Endothelial cell of umbilical vein (primary cell): ENCODE results near the gene TBC1D5. TPM values are rescaled to one million over a fixed set of nuclear protein-coding genes. Genes with fewer than 3 reads are reported as not detected.
A peak's percentile ranks its signal among the peaks of the same experiment; 100 is the strongest.

Experiments
- BruUV-seq: library from RNA; stranded (reverse); fragments of 400-500 nt; replicated peaks from 2 replicates; lab custom pipeline; 2021; lab: Mats Ljungman, UMichigan
- CTCF ChIA-PET: fragments of 300-600, 350-600 bp; sonication (Branson Sonifier 250); formaldehyde crosslinking; loops from one replicate; lab custom pipeline; 2021; ENCODE audit warnings: antibody characterized with exemption, inconsistent platforms; lab: Charles Lee
- POLR2A ChIA-PET: fragments of 300-600, 350-600 bp; sonication (Branson Sonifier 250); formaldehyde crosslinking; loops from one replicate; lab custom pipeline; 2021; ENCODE audit warnings: antibody characterized with exemption, inconsistent platforms; lab: Charles Lee
- DNase-seq: peaks from one replicate; pipeline ENCODE4 v3.0.0-alpha.2; 2011; ENCODE audit warnings: low read depth, low spot score
- FAIRE-seq: peaks from 2 replicates; lab custom pipeline; 2011; peaks lifted over from hg19 to GRCh38; lab: Jason Lieb, UNC
- H2AFZ ChIP-seq: 2 replicates; pipeline ENCODE4 v1.6.0; 2012; ENCODE audit warnings: low read depth, low read length, control low read depth, inconsistent platforms
- H3K27ac ChIP-seq: 2 replicates; pipeline ENCODE4 v1.5.1; 2011; ENCODE audit warnings: low read depth, mild to moderate bottlenecking, control low read depth, low read length, moderate library complexity; ENCODE audit not compliant: insufficient read depth
- H3K27me3 ChIP-seq, 2 experiments: 2 replicates each; pipeline versions ENCODE4 v1.6.0 to v1.6.1; 2011; ENCODE audit warnings: low read length in 2 of 2, mixed read lengths in 1 of 2; ENCODE audit not compliant: control insufficient read depth in 2 of 2, insufficient read depth in 2 of 2
- H3K36me3 ChIP-seq, 2 experiments: 2 replicates in 1 of 2; 3 replicates in 1 of 2; pipeline ENCODE4 v1.5.1; 2011; ENCODE audit warnings: low read length in 2 of 2, mild to moderate bottlenecking in 1 of 2, moderate library complexity in 1 of 2; ENCODE audit not compliant: control insufficient read depth in 2 of 2, insufficient read depth in 2 of 2; ENCODE audit errors: extremely low read depth in 1 of 2
- H3K4me1 ChIP-seq: 3 replicates; pipeline ENCODE4 v1.5.1; 2011; ENCODE audit warnings: mild to moderate bottlenecking, low read length; ENCODE audit not compliant: control insufficient read depth, insufficient read depth; ENCODE audit errors: extremely low read depth
- H3K4me2 ChIP-seq: 2 replicates; pipeline ENCODE4 v1.6.1; 2011; ENCODE audit warnings: low read length, control low read depth, mixed read lengths; ENCODE audit not compliant: insufficient read depth
- H3K4me3 ChIP-seq, 3 experiments: fragments of 200-600 bp in 1 of 3; sonication (generic), shearing (Covaris generic) in 1 of 3; replicated peaks in 1 of 3; 2 replicates each; pipeline ENCODE4 v1.5.1; 2011 to 2016; ENCODE audit warnings: control low read depth in 3 of 3, low read length in 3 of 3, mild to moderate bottlenecking in 2 of 3, inconsistent platforms in 1 of 3, low read depth in 1 of 3, moderate library complexity in 1 of 3; ENCODE audit not compliant: insufficient read depth in 1 of 3
- H3K79me2 ChIP-seq: 2 replicates; pipeline ENCODE4 v1.6.0; 2012; ENCODE audit warnings: low read length, inconsistent platforms; ENCODE audit not compliant: control insufficient read depth, insufficient read depth
- H3K9ac ChIP-seq: replicated peaks from 2 replicates; pipeline ENCODE3; 2011; ENCODE audit warnings: low read length, control low read depth; ENCODE audit not compliant: insufficient read depth; ENCODE audit errors: extremely low read depth
- H3K9me1 ChIP-seq: replicated peaks from 3 replicates; pipeline ENCODE4 v1.6.0; 2011; ENCODE audit warnings: mild to moderate bottlenecking, low read length; ENCODE audit not compliant: control insufficient read depth, insufficient read depth; ENCODE audit errors: extremely low read depth
- H3K9me3 ChIP-seq: replicated peaks from 2 replicates; pipeline ENCODE4 v1.5.1; 2012; ENCODE audit warnings: low read length, inconsistent platforms; ENCODE audit not compliant: control insufficient read depth, insufficient read depth
- H4K20me1 ChIP-seq: replicated peaks from 2 replicates; pipeline ENCODE3; 2011; ENCODE audit warnings: mild to moderate bottlenecking, low read length; ENCODE audit not compliant: control insufficient read depth, insufficient read depth; ENCODE audit errors: extremely low read depth
- EZH2 ChIP-seq: IDR thresholded peaks from 2 replicates; pipeline ENCODE4 v1.6.1; 2012; ENCODE audit warnings: borderline replicate concordance, low read depth, mild to moderate bottlenecking, moderate library complexity, low read length, inconsistent platforms; ENCODE audit not compliant: severe bottlenecking
- FOS ChIP-seq: IDR thresholded peaks from 2 replicates; pipeline ENCODE4 v1.6.1; 2011; ENCODE audit warnings: mild to moderate bottlenecking, low read length, moderate library complexity, borderline replicate concordance; ENCODE audit not compliant: insufficient read depth
- GATA2 ChIP-seq: IDR thresholded peaks from 2 replicates; pipeline ENCODE4 v1.7.0; 2011; ENCODE audit warnings: low read depth, mild to moderate bottlenecking, moderate library complexity, mixed read lengths, low read length; ENCODE audit not compliant: insufficient read length, insufficient read depth
- JUN ChIP-seq: IDR thresholded peaks from 2 replicates; pipeline ENCODE4 v1.6.1; 2011; ENCODE audit warnings: borderline replicate concordance, low read depth; ENCODE audit not compliant: insufficient read length, insufficient read depth
- MAX ChIP-seq: IDR thresholded peaks from 2 replicates; pipeline ENCODE4 v1.6.1; 2011; ENCODE audit not compliant: insufficient read depth, insufficient read length
- MYC ChIP-seq: IDR thresholded peaks from one replicate; pipeline ENCODE4 v1.6.1; 2011; ENCODE audit warnings: mild to moderate bottlenecking, low read depth, low read length
- POLR2A ChIP-seq: IDR thresholded peaks from 2 replicates; pipeline ENCODE4 v1.6.1; 2012; ENCODE audit warnings: low read depth, mild to moderate bottlenecking, control low read depth, low read length
- POLR2AphosphoS5 ChIP-seq: IDR thresholded peaks from 2 replicates; pipeline ENCODE4 v1.6.1; 2012; ENCODE audit warnings: low read depth, mild to moderate bottlenecking, control low read depth, low read length, moderate library complexity; ENCODE audit not compliant: insufficient read depth
- dilution Hi-C: fragments of 300-500 bp; cut with MboI; formaldehyde crosslinking; loops from one replicate; pipeline ENCODE4 v1.15.0; 2019; ENCODE audit warnings: low sequenced_read_pairs; ENCODE audit not compliant: extremely low pct_ligation_motif_present
- intact Hi-C: fragments of 100-400 bp; cut with micrococcal nuclease; formaldehyde crosslinking; loops from one replicate; pipeline ENCODE4 v1.10.0; 2022
- polyA plus RNA-seq, 4 experiments: library from polyadenylated mRNA; depleted of rRNA in 3 of 4; stranded (reverse) in 3 of 4; unstranded in 1 of 4; fragments of >200 nt; gene quantifications; 2 replicates each; pipeline versions ENCODE4 v1.2.1 to v1.2.3, GENCODE V29; 2011 to 2012; ENCODE audit warnings: missing spikeins in 1 of 4
- total RNA-seq: library from RNA; stranded (reverse); gene quantifications from 2 replicates; pipeline ENCODE4 v1.2.3, GENCODE V29; 2021
- TF ChIP-seq, protein P1 (sequence below), 2 donors: IDR thresholded peaks; 1 replicate in 1 of 2; 2 replicates in 1 of 2; pipeline ENCODE4 v1.5.1; 2011; ENCODE audit warnings: low read length in 2 of 2, mild to moderate bottlenecking in 2 of 2, moderate library complexity in 2 of 2, control low read depth in 1 of 2, inconsistent platforms in 1 of 2, low read depth in 1 of 2; ENCODE audit not compliant: insufficient read depth in 1 of 2; ENCODE audit errors: extremely low read depth in 1 of 2

TBC1D5 gene
- total and polyA plus RNA-seq, 2 donors (not counting 3 experiments of a cell fraction or from before 2014, with no cell fraction given), result 17.5 to 44.7 TPM

GRCh38 chr3:17505856-17506255 lies 236.6 kb downstream of the TBC1D5 start:
- POLR2A ChIA-PET, result no interaction called here
- intact Hi-C loops, result no loop called here

GRCh38 chr3:17501745-17502144 lies 240.7 kb downstream of the TBC1D5 start:
- Histone ChIP-seq H3K79me2 (no peaks in the 10 kb centered on the region), H3K36me3 (no peaks in the 10 kb centered on the region), H3K27me3 (no peaks in the 10 kb centered on the region), H3K4me2 (no peak overlapping the region), H3K4me1 (peaks cover 19% of the 10 kb centered on the region), H4K20me1 (no peaks in the 10 kb centered on the region), H3K27ac (no peak overlapping the region), H2AFZ (no peak overlapping the region), H3K4me3 (no peak overlapping the region), H3K9me3 (no peaks in the 10 kb centered on the region), H3K9ac (no peak overlapping the region), H3K9me1 (no peaks in the 10 kb centered on the region)
- no peak for FAIRE-seq
- no peak for DNase-seq
- CTCF ChIA-PET, result interaction anchor here (2.0 kb wide), 1 partner anchor 10 kb away, joined by 9 read pairs; no protein-coding TSS in a partner anchor
- intact Hi-C loops (no loop called here), dilution Hi-C loops (no loop called here)
- BruUV-seq, result no TSS peak
- TF ChIP-seq GATA2 (no peak), MYC (no peak), POLR2AphosphoS5 (no peak), FOS (no peak), POLR2A (no peak), JUN (no peak), MAX (no peak), EZH2 (no peak)
- TF ChIP-seq, protein P1, sequence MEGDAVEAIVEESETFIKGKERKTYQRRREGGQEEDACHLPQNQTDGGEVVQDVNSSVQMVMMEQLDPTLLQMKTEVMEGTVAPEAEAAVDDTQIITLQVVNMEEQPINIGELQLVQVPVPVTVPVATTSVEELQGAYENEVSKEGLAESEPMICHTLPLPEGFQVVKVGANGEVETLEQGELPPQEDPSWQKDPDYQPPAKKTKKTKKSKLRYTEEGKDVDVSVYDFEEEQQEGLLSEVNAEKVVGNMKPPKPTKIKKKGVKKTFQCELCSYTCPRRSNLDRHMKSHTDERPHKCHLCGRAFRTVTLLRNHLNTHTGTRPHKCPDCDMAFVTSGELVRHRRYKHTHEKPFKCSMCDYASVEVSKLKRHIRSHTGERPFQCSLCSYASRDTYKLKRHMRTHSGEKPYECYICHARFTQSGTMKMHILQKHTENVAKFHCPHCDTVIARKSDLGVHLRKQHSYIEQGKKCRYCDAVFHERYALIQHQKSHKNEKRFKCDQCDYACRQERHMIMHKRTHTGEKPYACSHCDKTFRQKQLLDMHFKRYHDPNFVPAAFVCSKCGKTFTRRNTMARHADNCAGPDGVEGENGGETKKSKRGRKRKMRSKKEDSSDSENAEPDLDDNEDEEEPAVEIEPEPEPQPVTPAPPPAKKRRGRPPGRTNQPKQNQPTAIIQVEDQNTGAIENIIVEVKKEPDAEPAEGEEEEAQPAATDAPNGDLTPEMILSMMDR (IDR thresholded peaks at IDR 0.05; ENCODE audit: extremely low read depth in 1 of 2, insufficient read depth in 1 of 2, low read depth in 1 of 2, low read length in 2 of 2), result no peak
- POLR2A ChIA-PET, result no interaction called here

More at GRCh38 chr3:17505856-17506255, 236.6 kb downstream of the TBC1D5 start:
- H3K27me3 ChIP-seq, result no peaks in the 10 kb centered on the region
- CTCF ChIA-PET, result interaction anchor here (1.0 to 1.6 kb wide), 2 partner anchors 10 to 139 kb away, joined by 3 to 6 read pairs; no protein-coding TSS in a partner anchor
- no peaks in the 10 kb centered on the region for H3K36me3 ChIP-seq
- peaks cover 13% of the 10 kb centered on the region for H3K4me1 ChIP-seq
- H4K20me1 ChIP-seq, result no peaks in the 10 kb centered on the region
- no peak overlapping the region for H3K9ac ChIP-seq
- no peak overlapping the region for H2AFZ ChIP-seq
- DNase-seq (peak; percentile 31), FAIRE-seq (no peak)
- H3K9me3 ChIP-seq, result no peaks in the 10 kb centered on the region
- TF ChIP-seq, protein P1 (IDR thresholded peaks at IDR 0.05; ENCODE audit: extremely low read depth in 1 of 2, insufficient read depth in 1 of 2, low read depth in 1 of 2, low read length in 2 of 2), result no peak
- TF ChIP-seq JUN, result peak; percentile 49
- TF ChIP-seq EZH2, result no peak
- TF ChIP-seq FOS, result peak; percentile 72
- no peak overlapping the region for H3K4me3 ChIP-seq
- no peak overlapping the region for H3K27ac ChIP-seq
- dilution Hi-C loops, result no loop called here
- H3K4me2 ChIP-seq, result peak overlapping the region; percentile 12
- H3K9me1 ChIP-seq, result no peaks in the 10 kb centered on the region
- no TSS peak for BruUV-seq
- H3K79me2 ChIP-seq, result no peaks in the 10 kb centered on the region
